ENCODE results near the gene HIF1A. TPM values are rescaled to one million over a fixed set of nuclear protein-coding genes. Genes with fewer than 3 reads are reported as not detected.

HIF1A gene
- total and polyA plus RNA-seq, 2 donors (not counting 3 experiments of a cell fraction or from before 2014, with no cell fraction given) = 58.3 to 179 TPM

- ChIA-PET CTCF (interaction anchor here (0.6 to 1.1 kb wide), 3 partner anchors 25 to 193 kb away, joined by 3 to 5 read pairs (median 4); no protein-coding TSS in a partner anchor), POLR2A (no interaction called here)
- no peak overlapping the region for H3K27ac ChIP-seq (ENCODE audit: insufficient read depth, low read depth, low read length)
- H4K20me1 ChIP-seq (replicated peaks; ENCODE audit: control insufficient read depth, extremely low read depth, insufficient read depth, low read length) = no peaks in the 10 kb centered on the region
- TF ChIP-seq JUN (IDR thresholded peaks at IDR 0.05; ENCODE audit: borderline replicate concordance, insufficient read depth, insufficient read length, low read depth) = no peak
- no peak for TF ChIP-seq GATA2 (IDR thresholded peaks at IDR 0.05; ENCODE audit: insufficient read depth, insufficient read length, low read depth, low read length)
- no peak for TF ChIP-seq MYC (IDR thresholded peaks at IDR 0.05; ENCODE audit: low read depth, low read length)
- no peak for TF ChIP-seq CTCF (IDR thresholded peaks at IDR 0.05; ENCODE audit: extremely low read depth in 1 of 2, insufficient read depth in 1 of 2, low read depth in 1 of 2, low read length in 2 of 2)
- no peak for TF ChIP-seq EZH2 (IDR thresholded peaks at IDR 0.05; ENCODE audit: borderline replicate concordance, low read depth, low read length, severe bottlenecking)
- peak; percentile 51 for TF ChIP-seq FOS (IDR thresholded peaks at IDR 0.05; ENCODE audit: borderline replicate concordance, insufficient read depth, low read length)
- TF ChIP-seq POLR2A (IDR thresholded peaks at IDR 0.05; ENCODE audit: low read depth, low read length) = no peak
- FAIRE-seq = peak; percentile 80
- no peaks in the 10 kb centered on the region for H3K36me3 ChIP-seq (ENCODE audit: control insufficient read depth in 2 of 2, extremely low read depth in 1 of 2, insufficient read depth in 2 of 2, low read length in 2 of 2)
- intact Hi-C loops (cut with micrococcal nuclease) (no loop called here), dilution Hi-C loops (cut with MboI; ENCODE audit: extremely low pct_ligation_motif_present, low sequenced_read_pairs) (no loop called here)
- no TSS peak for BruUV-seq (replicated peaks)
- H3K9me3 ChIP-seq (replicated peaks; ENCODE audit: control insufficient read depth, insufficient read depth, low read length) = no peaks in the 10 kb centered on the region
- no peak overlapping the region for H3K4me3 ChIP-seq (replicated peaks in 1 of 3; ENCODE audit: insufficient read depth in 1 of 3, low read depth in 1 of 3, low read length in 3 of 3)
- DNase-seq (ENCODE audit: low read depth, low spot score) = peak; percentile 35
- H3K9me1 ChIP-seq (replicated peaks; ENCODE audit: control insufficient read depth, extremely low read depth, insufficient read depth, low read length) = no peaks in the 10 kb centered on the region
- H3K4me2 ChIP-seq (ENCODE audit: insufficient read depth, low read length) = no peak overlapping the region
- no peaks in the 10 kb centered on the region for H3K79me2 ChIP-seq (ENCODE audit: control insufficient read depth, insufficient read depth, low read length)
- H3K4me1 ChIP-seq (ENCODE audit: control insufficient read depth, extremely low read depth, insufficient read depth, low read length) = peaks cover 39% of the 10 kb centered on the region
- H3K27me3 ChIP-seq (ENCODE audit: control insufficient read depth in 2 of 2, insufficient read depth in 2 of 2, low read length in 2 of 2) = no peaks in the 10 kb centered on the region
- H2AFZ ChIP-seq (ENCODE audit: low read depth, low read length) = no peak overlapping the region
- H3K9ac ChIP-seq (replicated peaks; ENCODE audit: extremely low read depth, insufficient read depth, low read length) = no peak overlapping the region
These were observed 27.0 kb upstream of the HIF1A start for GRCh38 chr14:61668282-61668681.
